ENCODE data around the gene SLC30A2.

DNA sequence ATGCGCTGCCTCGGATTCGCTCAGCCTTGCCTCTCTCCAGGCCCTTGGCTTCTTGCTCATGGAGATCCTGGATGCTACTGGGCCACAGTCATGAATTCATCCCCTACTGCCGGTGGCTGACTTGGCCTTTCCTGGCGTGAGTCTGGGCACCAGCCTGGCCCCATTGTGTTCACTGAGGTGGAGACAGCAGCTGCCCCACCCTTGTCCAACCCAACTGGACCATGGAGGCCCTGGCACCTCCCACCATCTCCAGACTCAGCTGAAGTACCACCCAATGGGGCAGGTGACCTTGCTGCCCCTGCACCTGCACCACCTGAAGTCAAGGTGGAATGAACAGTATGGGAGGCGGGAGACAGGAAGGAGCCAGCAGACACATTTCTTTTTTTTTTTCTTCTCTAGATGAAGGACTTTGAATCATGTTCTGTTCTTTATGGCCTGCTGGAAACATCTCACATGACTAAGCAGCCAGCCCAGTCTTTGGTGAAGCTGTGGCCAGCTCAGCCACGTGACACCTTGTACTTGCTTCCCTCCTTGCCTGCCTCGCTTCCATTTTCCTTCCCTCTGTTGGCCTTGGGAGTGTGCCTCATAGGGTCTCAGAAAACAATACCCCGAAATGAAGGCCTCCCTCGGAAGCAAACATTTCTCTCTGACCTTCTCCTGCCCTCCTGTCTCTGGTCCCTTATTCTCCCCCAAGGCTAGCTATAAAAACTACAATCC is 3.8 kb upstream of the SLC30A2 start:
- TF ChIP-seq, protein P1, sequence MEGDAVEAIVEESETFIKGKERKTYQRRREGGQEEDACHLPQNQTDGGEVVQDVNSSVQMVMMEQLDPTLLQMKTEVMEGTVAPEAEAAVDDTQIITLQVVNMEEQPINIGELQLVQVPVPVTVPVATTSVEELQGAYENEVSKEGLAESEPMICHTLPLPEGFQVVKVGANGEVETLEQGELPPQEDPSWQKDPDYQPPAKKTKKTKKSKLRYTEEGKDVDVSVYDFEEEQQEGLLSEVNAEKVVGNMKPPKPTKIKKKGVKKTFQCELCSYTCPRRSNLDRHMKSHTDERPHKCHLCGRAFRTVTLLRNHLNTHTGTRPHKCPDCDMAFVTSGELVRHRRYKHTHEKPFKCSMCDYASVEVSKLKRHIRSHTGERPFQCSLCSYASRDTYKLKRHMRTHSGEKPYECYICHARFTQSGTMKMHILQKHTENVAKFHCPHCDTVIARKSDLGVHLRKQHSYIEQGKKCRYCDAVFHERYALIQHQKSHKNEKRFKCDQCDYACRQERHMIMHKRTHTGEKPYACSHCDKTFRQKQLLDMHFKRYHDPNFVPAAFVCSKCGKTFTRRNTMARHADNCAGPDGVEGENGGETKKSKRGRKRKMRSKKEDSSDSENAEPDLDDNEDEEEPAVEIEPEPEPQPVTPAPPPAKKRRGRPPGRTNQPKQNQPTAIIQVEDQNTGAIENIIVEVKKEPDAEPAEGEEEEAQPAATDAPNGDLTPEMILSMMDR (IDR thresholded peaks at IDR 0.05; ENCODE audit: poor library complexity, severe bottlenecking), result no peak
- TF ChIP-seq POLR2AphosphoS5 (IDR thresholded peaks at IDR 0.05), result no peak
- TF ChIP-seq EP300 (conservative IDR thresholded peaks at IDR 0.05; ENCODE audit: poor library complexity, severe bottlenecking), result no peak
- TF ChIP-seq EZH2 (IDR thresholded peaks at IDR 0.05; ENCODE audit: borderline replicate concordance, insufficient read depth, low read length, poor library complexity, severe bottlenecking), result no peak
- no peak for TF ChIP-seq TAF1 (IDR thresholded peaks at IDR 0.05; ENCODE audit: low read depth)
- TF ChIP-seq, protein P2, sequence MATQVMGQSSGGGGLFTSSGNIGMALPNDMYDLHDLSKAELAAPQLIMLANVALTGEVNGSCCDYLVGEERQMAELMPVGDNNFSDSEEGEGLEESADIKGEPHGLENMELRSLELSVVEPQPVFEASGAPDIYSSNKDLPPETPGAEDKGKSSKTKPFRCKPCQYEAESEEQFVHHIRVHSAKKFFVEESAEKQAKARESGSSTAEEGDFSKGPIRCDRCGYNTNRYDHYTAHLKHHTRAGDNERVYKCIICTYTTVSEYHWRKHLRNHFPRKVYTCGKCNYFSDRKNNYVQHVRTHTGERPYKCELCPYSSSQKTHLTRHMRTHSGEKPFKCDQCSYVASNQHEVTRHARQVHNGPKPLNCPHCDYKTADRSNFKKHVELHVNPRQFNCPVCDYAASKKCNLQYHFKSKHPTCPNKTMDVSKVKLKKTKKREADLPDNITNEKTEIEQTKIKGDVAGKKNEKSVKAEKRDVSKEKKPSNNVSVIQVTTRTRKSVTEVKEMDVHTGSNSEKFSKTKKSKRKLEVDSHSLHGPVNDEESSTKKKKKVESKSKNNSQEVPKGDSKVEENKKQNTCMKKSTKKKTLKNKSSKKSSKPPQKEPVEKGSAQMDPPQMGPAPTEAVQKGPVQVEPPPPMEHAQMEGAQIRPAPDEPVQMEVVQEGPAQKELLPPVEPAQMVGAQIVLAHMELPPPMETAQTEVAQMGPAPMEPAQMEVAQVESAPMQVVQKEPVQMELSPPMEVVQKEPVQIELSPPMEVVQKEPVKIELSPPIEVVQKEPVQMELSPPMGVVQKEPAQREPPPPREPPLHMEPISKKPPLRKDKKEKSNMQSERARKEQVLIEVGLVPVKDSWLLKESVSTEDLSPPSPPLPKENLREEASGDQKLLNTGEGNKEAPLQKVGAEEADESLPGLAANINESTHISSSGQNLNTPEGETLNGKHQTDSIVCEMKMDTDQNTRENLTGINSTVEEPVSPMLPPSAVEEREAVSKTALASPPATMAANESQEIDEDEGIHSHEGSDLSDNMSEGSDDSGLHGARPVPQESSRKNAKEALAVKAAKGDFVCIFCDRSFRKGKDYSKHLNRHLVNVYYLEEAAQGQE (IDR thresholded peaks at IDR 0.05; ENCODE audit: borderline replicate concordance), result no peak
